Epithelial cell of esophagus (primary cell): Measurements from ENCODE around the gene DTNBP1.
A peak's percentile ranks its signal among the peaks of the same experiment; 100 is the strongest.

ENCODE experiments used
- DNase-seq: peaks from one replicate; pipeline ENCODE4 v3.0.0; 2010; ENCODE audit warnings: low read depth
- H3K4me3 ChIP-seq: 2 replicates; pipeline ENCODE4 v1.5.1; 2011; ENCODE audit warnings: mild to moderate bottlenecking, low read length, control low read depth
- CTCF ChIP-seq: IDR thresholded peaks from 2 replicates; pipeline ENCODE4 v1.5.1; 2011; ENCODE audit warnings: low read depth, mild to moderate bottlenecking, low read length, control low read depth, inconsistent platforms; ENCODE audit not compliant: insufficient read depth; ENCODE audit errors: missing control alignments

DTNBP1 gene

GRCh38 chr6:15491986-15492269, 170.9 kb downstream of the DTNBP1 start:
- no peak overlapping the region for H3K4me3 ChIP-seq
- no peak for DNase-seq
- no peak for TF ChIP-seq CTCF

GRCh38 chr6:15491255-15491985, 171.4 kb downstream of the DTNBP1 start:
- peak; percentile 98 for TF ChIP-seq CTCF
- peak; percentile 69 for DNase-seq
- H3K4me3 ChIP-seq: no peak overlapping the region

GRCh38 chr6:15490242-15491100, 172.4 kb downstream of the DTNBP1 start:
- no peak for TF ChIP-seq CTCF
- no peak for DNase-seq
- no peak overlapping the region for H3K4me3 ChIP-seq

GRCh38 chr6:15489261-15489962, 173.4 kb downstream of the DTNBP1 start:
- no peak for TF ChIP-seq CTCF
- no peak for DNase-seq
- H3K4me3 ChIP-seq: no peak overlapping the region

- no peak for DNase-seq
- H3K4me3 ChIP-seq: no peak overlapping the region
- TF ChIP-seq CTCF: no peak
Observed at GRCh38 chr6:15487262-15487661, 175.6 kb downstream of the DTNBP1 start.

- peak; percentile 67 for DNase-seq
- no peak overlapping the region for H3K4me3 ChIP-seq
- TF ChIP-seq CTCF: no peak
Observed at GRCh38 chr6:15485936-15486335, 176.9 kb downstream of the DTNBP1 start.
